Right lobe of liver (tissue), 4 donors: Measurements from ENCODE around the gene NTM.

Experiments used
- CTCF ChIP-seq, 4 donors: fragments of 200-600 bp in 3 of 4; fragments of 450-650 bp in 1 of 4; IDR thresholded peaks; one replicate each; pipeline versions ENCODE4 v1.5.1 to v1.8.0; 2016 to 2022; ENCODE audit warnings: antibody characterized with exemption in 4 of 4, mild to moderate bottlenecking in 2 of 4
- POLR2A ChIP-seq: fragments of 450-650 bp; IDR thresholded peaks from one replicate; pipeline ENCODE4 v1.6.1; 2017; ENCODE audit warnings: antibody characterized with exemption, mild to moderate bottlenecking
- donor health status: DM: no; HTN: no; CAD: no.
- donor health status: DM: no; HTN: no; CAD: no.
- donor health status: DM: no; HTN: yes; CAD: no.

- TF ChIP-seq CTCF (IDR thresholded peaks at IDR 0.05) (no peak), POLR2A (no peak)
Observed at GRCh38 chr11:132131961-132132360, 761.5 kb downstream of the NTM start.
